A172 (cell line): Measurements from ENCODE around the gene TAP2. TPM values are rescaled to one million over a fixed set of nuclear protein-coding genes. Genes with fewer than 3 reads are reported as not detected.
"Not testable (repeated sequence)": the region's sequence is repeated elsewhere in the genome, so short reads cannot be mapped to it uniquely, and the experiment has no call there.

ENCODE experiments used
- DNase-seq: peaks from one replicate; pipeline ENCODE4 v3.0.0-alpha.2; 2015; ENCODE audit warnings: low spot score
- total RNA-seq: library from RNA; depleted of rRNA; stranded (reverse); fragments of >200 nt; shearing (Covaris generic); gene quantifications from 2 replicates; pipeline ENCODE4 v1.2.3, GENCODE V29; 2014

TAP2 gene
- total RNA-seq, 1 experiment from 2014 or later: 25.0 TPM

DNA sequence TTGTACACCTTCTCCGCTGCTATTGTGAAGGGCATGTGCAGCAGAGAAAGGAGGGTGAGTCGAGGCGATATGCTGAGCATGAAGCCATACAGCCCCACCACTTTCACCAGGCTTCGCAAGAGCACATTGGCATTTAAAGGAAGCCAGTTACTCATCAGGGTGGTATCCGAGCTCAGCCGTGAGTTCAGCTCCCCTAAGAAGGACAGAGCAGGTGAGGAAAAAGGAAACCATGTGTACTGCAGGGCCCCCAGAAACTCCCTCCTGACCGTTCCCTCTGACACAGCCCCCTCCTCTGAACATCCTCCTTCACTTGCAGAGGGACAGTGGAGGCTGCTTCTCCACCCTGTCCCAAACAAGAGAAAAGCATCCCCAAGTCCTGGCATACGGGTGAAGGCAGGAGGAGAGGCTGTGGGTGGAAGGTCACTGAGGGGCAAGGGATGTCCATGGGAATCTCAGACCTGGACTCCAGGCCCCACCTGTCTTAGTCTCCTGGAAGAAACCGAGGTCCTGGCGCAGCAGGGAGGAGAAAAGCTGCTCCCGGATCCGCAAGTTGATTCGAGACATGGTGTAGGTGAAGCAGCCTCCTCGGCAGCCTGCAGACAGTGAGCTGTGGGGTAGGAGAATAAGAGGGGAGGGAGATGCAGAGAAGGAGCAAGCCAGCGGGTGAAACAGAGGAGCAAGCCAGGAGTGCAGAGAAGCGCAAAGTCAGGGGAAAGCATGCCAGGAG is 3.2 kb downstream of the TAP2 start:
- DNase-seq: no peak

DNA sequence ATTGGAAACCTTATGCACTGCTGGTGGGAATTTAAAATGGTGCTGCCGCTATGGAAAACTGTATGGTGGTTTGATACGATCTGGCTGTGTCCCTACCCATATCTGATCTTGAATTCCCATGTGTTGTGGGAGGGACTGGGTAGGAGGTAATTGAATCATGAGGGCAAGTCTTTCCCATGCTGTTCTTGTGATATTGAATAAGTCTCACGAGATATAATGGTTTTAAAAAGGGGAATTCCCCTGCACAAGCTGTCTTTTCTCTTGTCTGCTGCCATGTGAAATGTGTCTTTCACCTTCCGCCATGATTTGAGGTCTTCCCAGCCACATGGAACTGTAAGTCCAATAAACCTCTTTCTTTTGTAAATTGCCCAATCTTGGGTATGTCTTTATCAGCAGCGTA is 4.9 kb downstream of the TAP2 start:
- DNase-seq: no peak

DNA sequence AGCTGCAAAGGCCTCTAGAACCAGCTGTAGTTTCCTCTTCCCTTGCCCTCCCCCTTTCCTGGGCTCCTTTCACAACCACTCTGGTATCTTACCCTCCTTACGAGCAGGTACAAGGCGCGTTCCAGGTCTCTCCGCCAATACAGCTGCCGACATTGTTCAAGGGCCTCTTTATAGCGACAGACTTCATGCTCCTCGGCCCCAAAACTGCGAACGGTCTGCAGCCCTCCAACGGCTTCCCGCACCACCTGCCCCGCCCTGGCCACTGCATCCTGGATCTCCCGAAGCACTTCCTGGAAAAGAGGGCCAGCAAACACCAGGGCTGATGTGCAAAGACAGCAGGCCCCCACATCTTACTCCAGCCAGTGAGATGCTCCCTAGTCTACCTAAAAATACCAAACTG is 6.0 kb downstream of the TAP2 start:
- DNase-seq: no peak

DNA sequence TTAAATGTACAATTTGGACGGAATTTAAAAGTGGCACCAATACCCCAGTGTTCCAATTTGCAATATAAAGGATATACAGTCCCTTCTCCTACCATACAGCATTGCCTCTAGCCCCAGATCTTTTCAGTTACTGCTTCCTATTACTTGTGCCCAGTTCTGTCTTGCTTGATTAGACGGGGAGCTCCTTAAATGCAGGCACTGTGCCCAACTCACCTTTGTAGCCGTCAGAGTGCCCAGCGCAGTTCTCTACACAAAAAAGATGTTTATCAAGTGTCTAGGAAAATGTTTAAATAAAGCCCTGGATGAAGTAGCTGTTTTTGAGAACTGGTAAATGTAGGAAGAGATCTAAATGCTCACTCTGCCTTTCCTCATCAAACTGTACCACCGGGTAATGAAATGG is 7.6 kb downstream of the TAP2 start:
- no peak for DNase-seq

DNA sequence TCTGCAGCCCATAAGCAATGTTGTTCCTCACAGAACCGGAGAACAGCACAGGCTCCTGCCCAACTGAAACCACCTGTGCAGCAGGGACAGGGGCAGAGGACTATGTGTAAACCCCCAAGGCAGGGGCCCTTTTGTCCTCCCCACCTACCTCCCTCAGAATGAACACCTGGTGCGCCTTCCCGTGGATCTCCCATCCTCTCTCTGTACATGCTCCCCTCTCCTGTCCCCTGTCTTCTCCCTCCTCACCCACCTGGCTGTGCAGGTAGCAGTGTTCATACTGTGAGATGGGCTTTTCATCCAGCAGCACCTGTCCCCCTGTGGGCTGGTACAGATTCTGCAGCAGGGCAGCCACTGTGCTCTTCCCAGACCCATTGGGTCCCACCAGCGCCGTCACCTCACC is 8.5 kb downstream of the TAP2 start:
- DNase-seq: no peak

DNA sequence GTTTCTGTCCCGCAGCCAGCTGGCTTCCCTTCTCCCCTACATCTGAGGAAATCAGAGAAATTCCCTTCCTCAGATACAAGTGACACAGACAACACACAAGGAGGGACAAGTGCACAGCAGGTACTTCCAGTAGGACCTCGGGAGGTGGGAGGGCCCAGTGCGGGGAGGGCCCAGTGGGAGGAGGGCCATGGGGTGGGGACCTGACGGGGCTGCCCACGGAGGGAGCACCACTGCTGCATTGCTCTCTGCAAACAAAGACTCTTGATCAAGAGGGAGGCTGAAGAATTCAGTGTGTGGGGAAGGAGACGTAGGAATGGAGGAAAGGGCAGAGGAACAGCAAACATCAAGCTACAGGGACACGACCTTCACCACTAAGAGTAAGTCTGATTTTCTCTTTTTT is 9.0 kb downstream of the TAP2 start:
- DNase-seq: no peak

DNA sequence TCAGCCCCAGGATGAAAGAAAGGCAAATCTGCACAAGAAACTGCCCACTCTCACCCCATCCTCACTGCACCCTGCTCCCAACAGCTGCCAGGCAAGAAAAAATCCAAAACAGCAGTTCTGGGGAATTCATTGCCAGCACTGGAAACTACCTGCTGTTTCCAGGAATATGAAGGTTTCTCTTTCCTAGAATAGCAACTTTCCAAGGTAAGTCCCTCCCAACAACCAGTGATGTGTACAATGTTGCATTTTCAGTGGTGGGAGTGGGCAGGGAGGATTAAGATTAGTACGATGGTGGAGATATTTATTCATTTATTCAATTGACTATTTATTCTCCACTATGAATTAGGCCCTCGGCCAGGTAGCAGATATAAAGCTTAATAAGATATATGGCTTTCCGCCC is 11.5 kb downstream of the TAP2 start:
- no peak for DNase-seq

DNA sequence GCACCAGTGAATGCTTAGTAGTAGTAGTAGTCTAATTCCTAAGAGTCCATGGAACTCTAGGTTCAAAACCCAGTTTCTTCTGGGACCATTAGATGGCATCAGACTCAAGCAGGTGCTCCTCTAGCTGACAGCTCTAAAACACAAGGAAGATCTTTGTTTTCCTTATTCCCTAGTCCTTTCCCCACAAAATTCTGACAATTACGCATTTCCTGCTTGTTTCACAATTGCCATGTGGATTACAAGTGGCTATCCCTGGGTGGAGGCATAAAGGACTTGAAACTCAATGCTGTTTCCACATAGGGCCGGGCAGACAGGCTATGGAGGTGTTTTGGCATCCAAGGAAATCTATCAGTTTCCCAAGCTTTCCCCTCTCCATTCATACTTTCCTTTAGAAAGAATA is 12.6 kb downstream of the TAP2 start:
- DNase-seq: peak; percentile 32

DNA sequence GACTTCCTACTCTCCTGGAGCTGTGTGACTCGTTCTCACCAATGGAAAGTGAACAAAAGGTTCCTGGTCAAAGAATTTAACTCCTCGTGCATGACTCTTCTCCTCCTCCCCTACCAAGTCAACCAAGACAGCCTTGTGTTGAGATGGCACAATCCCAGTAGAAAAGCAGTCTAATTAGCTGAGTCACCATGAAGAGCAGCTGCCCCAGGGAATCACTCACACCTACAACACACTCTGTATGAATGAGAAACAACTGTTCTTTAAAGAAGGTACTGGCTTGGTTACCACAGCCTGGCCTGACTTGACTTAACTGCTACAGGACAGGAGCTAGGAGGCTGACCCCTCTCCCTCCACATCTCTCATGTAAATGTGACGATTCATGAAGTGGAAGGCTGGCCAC is 18.8 kb downstream of the TAP2 start:
- DNase-seq: peak; percentile 70

DNA sequence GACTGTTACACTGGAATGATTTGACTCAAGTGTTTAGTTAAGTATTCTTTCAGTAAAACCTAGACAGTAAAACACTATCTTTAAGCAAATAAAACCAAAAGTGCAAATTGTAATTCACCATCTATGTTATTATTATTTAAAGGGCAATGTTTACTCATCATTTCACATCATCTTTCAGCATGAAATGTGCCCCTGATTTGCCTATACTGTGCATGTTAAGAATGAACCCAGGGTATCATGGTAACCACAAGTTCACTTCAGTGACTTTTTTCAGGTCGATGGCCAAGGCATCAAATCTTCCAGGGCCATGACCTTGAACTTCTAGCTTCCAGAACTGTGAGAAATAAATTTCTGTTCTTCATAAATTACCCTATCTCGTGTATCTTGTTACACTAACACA is 19.7 kb downstream of the TAP2 start:
- DNase-seq: no peak

DNA sequence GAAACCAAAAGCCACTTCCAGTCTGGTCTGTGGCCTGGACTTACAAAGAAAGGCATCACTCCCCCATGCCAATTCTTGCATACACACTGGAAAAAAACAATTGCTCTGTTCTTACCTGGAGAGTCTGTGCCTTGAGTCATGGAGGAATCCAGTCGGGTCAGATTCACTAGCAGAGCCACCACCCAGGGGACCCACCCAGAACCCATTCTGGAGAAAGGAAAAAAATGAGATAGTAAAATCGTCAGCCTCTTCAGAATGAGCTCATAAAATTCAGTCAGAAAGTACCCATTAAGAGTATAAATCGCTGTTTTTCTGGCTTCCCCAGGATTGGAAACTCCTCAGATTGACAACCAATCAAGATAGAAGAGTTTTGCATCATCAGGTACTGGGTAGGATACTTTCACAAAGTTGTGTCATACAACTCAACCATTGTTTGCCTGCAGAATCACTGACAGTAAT is 21.8 kb downstream of the TAP2 start, which contains the start of gene HLA-DOB:
HLA-DOB (minus strand) TSS at position 257 of the 459 bp plus-strand sequence; CDS start at position 206, 51 bp downstream.
- peak; percentile 27 for DNase-seq

DNA sequence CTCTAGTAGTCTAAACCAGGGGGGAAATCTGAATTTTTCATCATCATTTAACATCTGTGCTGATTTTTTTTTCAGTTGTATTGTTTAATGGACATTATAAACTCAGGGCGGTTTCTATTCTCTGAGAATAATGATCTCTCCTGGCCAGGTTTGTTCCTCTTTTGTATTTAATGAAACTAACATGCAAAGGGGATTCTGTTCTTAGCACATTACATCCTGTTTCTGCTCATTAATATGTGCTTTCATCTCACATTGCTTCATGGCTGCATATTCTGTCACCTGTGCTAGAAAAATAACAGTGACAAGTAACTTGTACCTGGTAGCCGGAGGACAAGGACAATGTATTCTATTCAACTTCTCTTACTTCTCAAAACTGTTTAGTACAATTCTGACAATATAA is 22.5 kb downstream of the TAP2 start:
- DNase-seq: no peak

DNA sequence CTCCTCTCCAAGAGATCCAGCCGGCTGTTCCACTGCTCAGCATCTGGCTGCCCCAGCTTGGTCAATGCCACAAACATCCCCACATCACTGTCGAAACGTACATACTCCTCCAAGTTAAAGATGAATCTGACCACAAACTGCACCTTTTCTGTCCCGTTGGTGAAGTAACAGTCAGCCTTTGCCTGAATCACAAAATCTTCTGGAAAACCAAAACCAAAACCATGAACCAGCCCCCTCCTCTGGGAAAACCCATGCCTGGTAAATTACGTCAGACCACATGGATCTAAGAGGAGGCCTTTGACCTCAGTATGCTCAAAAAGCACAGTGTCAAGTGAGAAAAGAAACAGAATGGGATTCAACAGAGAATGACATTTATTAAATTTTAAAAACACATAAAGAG is 23.4 kb downstream of the TAP2 start:
- DNase-seq: no peak

DNA sequence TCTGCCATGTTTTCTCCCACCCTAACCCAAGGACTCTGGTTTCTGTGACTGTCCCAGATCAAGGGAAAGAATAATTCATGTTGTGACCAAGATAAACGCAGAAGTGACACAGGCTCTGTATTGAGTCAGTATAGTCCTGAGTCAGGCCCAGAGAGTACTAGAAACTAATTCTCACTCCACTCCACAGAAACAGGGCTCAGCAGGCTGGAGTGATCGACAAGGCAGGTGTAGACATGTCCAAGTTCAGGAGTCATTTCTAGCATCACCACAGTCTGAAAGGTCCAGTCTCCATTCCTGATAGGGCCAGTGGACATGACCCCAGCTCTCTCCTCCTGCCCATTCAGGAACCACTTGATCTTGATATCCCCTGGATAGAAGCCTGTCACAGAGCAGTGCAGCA is 24.4 kb downstream of the TAP2 start:
- no peak for DNase-seq

DNA sequence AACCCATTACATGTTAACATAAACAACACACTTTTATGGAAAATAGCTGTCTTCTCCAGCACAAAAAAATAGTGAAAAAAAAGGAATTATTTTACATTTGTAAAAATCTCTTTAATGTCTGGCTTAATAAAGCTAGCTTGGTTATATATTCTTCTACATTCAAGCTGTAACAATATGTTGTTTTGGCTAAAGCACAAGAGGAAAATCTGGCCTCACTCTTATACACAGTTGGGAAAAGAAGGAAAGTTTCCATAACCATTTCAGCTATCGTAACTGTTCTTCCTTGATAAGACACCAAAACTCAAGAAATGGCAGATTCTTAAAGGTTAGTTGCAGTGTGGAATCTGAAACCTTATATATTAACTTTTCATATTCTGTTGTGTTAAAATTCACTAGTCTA is 29.4 kb downstream of the TAP2 start:
- DNase-seq: no peak

DNA sequence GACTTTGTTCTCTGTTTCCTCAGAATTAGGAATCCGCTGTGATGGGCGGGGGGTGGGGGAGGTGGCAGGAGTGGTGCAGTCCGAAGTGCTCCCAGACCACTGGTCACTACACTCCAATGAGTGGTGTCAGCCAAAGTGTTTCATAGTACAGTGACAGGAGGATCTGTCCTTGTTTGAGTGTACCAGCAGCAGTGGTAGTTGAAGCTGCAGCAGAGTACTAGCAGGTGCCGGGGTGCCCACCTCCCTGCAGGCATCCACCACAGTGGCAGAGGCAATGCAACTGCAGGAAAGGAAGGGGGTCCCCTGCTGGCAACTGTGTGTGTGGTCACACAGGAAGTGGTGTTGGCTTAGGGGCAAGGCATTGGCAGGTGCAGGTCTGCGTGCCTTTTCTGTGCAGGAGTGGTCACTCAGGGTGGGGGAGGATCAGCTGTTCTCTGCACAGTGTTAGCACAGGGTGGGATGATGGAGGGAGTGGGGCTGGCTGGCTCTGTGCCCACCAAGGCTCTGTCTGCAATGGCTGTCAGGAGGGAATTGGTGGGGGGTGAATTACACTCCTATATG is 31.4 kb downstream of the TAP2 start:
- no peak for DNase-seq

DNA sequence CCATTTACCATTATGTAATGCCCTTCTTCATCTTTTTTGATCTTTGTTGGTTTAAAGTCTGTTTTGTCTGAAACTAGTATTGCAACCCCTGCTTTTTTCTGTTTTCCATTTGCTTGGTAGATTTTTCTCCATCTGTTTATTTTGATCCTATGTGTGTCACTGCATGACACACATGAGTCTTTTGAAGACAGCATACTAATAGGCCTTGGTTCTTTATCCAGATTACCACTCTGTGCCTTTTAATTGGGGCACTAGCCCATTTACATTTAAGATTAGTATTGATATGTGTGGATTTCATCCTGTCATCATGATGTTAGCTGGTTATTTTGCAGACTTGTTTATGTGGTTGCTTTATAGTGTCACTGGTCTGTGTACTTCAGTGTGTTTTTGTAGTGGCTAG is 33.1 kb downstream of the TAP2 start:
- not testable (repeated sequence) for DNase-seq

DNA sequence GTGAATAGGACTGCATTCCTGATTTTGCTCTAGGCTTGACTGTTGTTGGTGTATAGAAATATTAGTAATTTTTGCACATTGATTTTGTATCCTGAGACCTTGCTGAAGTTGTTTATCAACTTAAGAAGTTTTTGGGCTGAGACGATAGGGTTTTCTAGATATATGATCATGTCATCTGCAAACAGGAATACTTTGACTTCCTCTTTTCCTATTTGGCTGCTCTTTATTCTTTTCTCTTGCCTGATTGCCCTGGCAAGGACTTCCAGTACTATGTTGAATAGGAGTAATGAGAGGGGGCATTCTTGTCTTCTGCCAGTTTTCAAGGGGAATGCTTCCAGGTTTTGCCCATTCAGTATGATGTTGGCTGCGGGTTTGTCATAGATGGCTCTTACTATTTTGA is 35.1 kb downstream of the TAP2 start:
- no peak for DNase-seq

DNA sequence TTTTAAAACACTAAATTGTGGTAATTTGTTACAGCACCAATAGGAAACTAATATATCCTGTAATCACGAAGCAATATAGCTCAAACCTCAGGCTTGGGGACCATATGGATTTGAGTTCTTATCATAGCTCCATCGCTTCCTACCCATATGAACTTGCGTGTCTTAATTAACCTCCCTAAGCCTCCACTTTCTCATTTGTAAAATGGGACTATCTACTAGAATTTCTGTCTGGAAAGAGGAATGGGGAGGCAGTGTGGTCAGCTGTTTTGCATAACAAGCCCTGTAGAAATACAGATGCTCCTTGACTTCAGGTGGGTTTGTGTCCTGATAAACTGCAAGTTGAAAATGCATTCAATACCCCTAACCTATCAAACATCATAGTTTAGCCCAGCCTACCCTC is 38.8 kb downstream of the TAP2 start:
- no peak for DNase-seq

DNA sequence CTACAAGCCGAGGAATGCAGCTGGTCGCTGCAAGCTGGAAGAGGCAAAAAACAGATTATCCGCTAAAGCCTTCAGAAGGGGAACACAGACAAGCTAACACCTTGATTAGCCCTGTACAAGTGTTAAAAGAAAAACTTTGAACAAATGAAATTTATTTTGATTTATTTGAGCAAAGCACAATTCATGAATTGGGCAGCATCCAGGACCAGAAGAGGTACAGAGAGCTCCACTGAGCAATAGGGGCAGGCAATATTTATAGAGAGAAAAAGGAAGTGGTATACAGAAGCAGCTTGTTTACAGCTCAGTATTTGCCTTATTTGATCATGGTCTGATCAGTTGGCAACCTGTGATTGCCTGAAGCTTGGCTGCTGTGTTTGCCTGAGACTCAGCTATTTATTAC is 39.4 kb downstream of the TAP2 start:
- DNase-seq: no peak

DNA sequence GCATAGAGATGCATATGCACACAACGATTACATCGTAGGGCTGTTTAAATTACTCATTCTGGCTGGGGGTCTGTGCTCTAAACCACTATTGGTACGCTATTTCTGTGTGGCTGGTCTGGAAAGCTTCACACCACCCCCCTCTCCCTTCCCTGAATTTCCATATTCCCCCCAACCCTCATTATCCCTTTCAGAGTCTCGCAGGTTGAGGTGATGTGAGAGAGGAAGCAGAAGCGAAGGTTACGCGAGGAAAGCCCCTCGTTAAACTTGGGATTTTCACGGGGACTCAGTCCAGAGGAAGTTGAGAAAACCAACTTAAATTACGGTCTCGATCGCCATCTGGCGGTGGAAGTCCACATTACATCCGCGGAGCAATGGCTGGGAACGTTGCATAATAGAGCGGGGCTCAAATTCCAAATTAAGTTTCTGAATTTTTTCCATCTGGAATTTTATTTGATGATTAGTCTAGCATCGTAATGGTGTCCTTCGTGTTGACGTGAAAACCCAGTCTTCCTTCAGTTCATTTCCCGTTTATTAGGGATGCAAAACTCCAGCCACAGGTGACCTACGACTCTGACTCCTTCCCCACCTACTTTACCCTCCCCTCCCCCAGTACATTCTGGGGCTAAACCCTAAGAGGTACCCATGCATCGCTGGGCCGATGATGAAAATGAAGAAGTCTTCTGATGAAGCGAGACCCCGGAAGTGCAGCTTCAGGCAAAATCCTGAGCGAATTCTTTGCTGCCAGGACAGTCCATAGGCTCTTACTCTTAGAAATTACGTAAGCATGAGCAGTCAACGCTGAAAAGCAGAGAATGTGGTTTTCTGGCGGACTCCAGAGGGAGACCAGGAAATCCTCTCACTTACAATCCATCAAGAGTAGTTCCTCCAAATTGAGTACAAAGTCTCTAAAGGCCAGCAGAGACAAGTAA is 41.4 kb downstream of the TAP2 start:
- DNase-seq: peak; percentile 26

DNA sequence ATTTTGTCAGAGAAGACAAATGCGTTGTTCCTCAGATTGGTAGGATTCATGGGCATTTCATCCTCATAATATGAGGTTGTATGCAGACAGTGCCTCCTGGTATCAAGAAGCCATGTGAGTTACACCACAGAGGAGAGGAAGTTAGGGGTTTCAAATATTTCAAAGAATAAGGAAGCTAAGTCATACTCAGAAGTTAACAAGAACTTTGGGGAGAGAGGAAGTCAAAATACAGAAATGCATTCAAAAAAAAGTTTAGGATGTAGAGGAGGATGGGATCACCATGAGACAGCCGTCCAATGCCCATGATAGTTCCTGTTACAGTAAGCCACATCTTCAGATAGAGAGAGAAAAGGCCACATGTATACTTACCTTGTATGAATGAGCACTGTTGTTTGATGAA is 44.0 kb downstream of the TAP2 start:
- no peak for DNase-seq
